SK-N-SH (cell line): ENCODE results near the gene STIM1. TPM values are rescaled to one million over a fixed set of nuclear protein-coding genes. Genes with fewer than 3 reads are reported as not detected.

Source experiments
- CTCF ChIA-PET: fragments of 300-600, 350-600 bp; formaldehyde crosslinking; extraction: SDS; loops from one replicate; lab custom pipeline; 2021; lab: Yijun Ruan, JAX
- POLR2A ChIA-PET: fragments of 350-600 bp; sonication (Branson Sonifier 250); formaldehyde crosslinking; extraction: SDS; loops from one replicate; lab custom pipeline; 2020; ENCODE audit warnings: antibody characterized with exemption, inconsistent platforms; lab: Yijun Ruan, JAX
- DNase-seq: peaks from one replicate; pipeline ENCODE4 v3.0.0; 2012
- H2AFZ ChIP-seq: fragments of 200-600 bp; sonication (generic); 2 replicates; pipeline ENCODE4 v1.8.1; 2016; ENCODE audit warnings: antibody characterized with exemption, mild to moderate bottlenecking, low read depth
- H3F3A ChIP-seq: fragments of 200-600 bp; sonication (generic); replicated peaks from 2 replicates; pipeline ENCODE3; 2016; ENCODE audit warnings: antibody characterized with exemption, mild to moderate bottlenecking; ENCODE audit not compliant: insufficient read depth
- H3K27ac ChIP-seq, 2 experiments: fragments of 200-500 bp in 1 of 2; fragments of 200-600 bp in 1 of 2; sonication (Bioruptor generic) in 1 of 2; sonication (generic), shearing (Covaris generic) in 1 of 2; 2 replicates each; pipeline versions ENCODE4 v1.5.1 to v1.6.1; 2014 to 2016; ENCODE audit warnings: low read depth in 2 of 2, inconsistent platforms in 1 of 2, low read length in 1 of 2, mild to moderate bottlenecking in 1 of 2, mixed read lengths in 1 of 2
- H3K27me3 ChIP-seq: fragments of 200-600 bp; sonication (generic), shearing (Covaris generic); 2 replicates; pipeline ENCODE4 v1.6.1; 2016; ENCODE audit warnings: mixed run types; ENCODE audit not compliant: insufficient read depth
- H3K36me3 ChIP-seq, 2 experiments: fragments of 200-500 bp in 1 of 2; fragments of 200-600 bp in 1 of 2; sonication (Bioruptor generic) in 1 of 2; sonication (generic) in 1 of 2; replicated peaks in 1 of 2; 2 replicates each; pipeline versions ENCODE3 to v1.5.1; 2014 to 2016; ENCODE audit warnings: low read length in 1 of 2, mild to moderate bottlenecking in 1 of 2; ENCODE audit not compliant: insufficient read depth in 2 of 2, control insufficient read depth in 1 of 2
- H3K4me1 ChIP-seq, 2 experiments: fragments of 200-500 bp in 1 of 2; fragments of 200-600 bp in 1 of 2; sonication (Bioruptor generic) in 1 of 2; sonication (generic), shearing (Covaris generic) in 1 of 2; 2 replicates each; pipeline versions ENCODE4 v1.5.1 to v1.6.1; 2014 to 2016; ENCODE audit warnings: low read depth in 1 of 2, low read length in 1 of 2, mixed run types in 1 of 2; ENCODE audit not compliant: insufficient read depth in 2 of 2, control insufficient read depth in 1 of 2
- H3K4me2 ChIP-seq: fragments of 200-600 bp; sonication (generic), shearing (Covaris generic); 2 replicates; pipeline ENCODE4 v1.6.1; 2017; ENCODE audit warnings: mixed run types
- H3K4me3 ChIP-seq, 2 experiments: fragments of 200-500 bp in 1 of 2; fragments of 200-600 bp in 1 of 2; sonication (Bioruptor generic) in 1 of 2; sonication (generic), shearing (Covaris generic) in 1 of 2; 2 replicates each; pipeline versions ENCODE4 v1.5.1 to v1.8.1; 2014 to 2016; ENCODE audit warnings: low read depth in 2 of 2, inconsistent platforms in 1 of 2, low read length in 1 of 2, mild to moderate bottlenecking in 1 of 2, mixed read lengths in 1 of 2, moderate library complexity in 1 of 2
- H3K79me2 ChIP-seq: fragments of 200-600 bp; sonication (generic); 2 replicates; pipeline ENCODE4 v1.8.1; 2017; ENCODE audit warnings: mild to moderate bottlenecking; ENCODE audit not compliant: insufficient read depth
- H3K9ac ChIP-seq: fragments of 200-600 bp; sonication (generic); 2 replicates; pipeline ENCODE4 v1.6.1; 2017; ENCODE audit warnings: mixed run types
- H3K9me2 ChIP-seq: fragments of 200-600 bp; sonication (generic); 2 replicates; pipeline ENCODE4 v1.6.1; 2017; ENCODE audit warnings: mixed run types
- H3K9me3 ChIP-seq: fragments of 200-600 bp; sonication (generic); 2 replicates; pipeline ENCODE4 v1.6.1; 2017; ENCODE audit warnings: mixed run types, mild to moderate bottlenecking, moderate library complexity
- H4K20me1 ChIP-seq: fragments of 200-600 bp; sonication (generic); 2 replicates; pipeline ENCODE4 v1.6.1; 2017; ENCODE audit warnings: mild to moderate bottlenecking, mixed run types; ENCODE audit not compliant: insufficient read depth
- CHD2 ChIP-seq: fragments of 150-350 bp; IDR thresholded peaks from 2 replicates; pipeline ENCODE4 v1.6.1; 2018; ENCODE audit warnings: low read length; ENCODE audit not compliant: partially characterized antibody
- ELF1 ChIP-seq: IDR thresholded peaks from 2 replicates; pipeline ENCODE4 v1.4.0; 2012
- EP300 ChIP-seq, 2 experiments: IDR thresholded peaks; 2 replicates each; pipeline versions ENCODE4 v1.4.0 to v1.6.1; 2012; ENCODE audit warnings: borderline replicate concordance in 1 of 2, low read depth in 1 of 2, low read length in 1 of 2
- FOXJ3 ChIP-seq: sonication (generic); formaldehyde crosslinking; IDR thresholded peaks from 2 replicates; pipeline ENCODE4 v1.5.1; 2020; ENCODE audit warnings: mild to moderate bottlenecking, missing genetic modification reagents
- FOXM1 ChIP-seq: IDR thresholded peaks from 2 replicates; pipeline ENCODE4 v1.4.0; 2012; ENCODE audit warnings: low read depth, mild to moderate bottlenecking
- GABPA ChIP-seq: IDR thresholded peaks from 2 replicates; pipeline ENCODE4 v1.4.0; 2012; ENCODE audit warnings: low read depth, mild to moderate bottlenecking
- MEF2A ChIP-seq: IDR thresholded peaks from 2 replicates; pipeline ENCODE4 v1.4.0; 2012; ENCODE audit warnings: low read depth, borderline replicate concordance
- MXI1 ChIP-seq: IDR thresholded peaks from 2 replicates; pipeline ENCODE4 v1.6.1; 2012; ENCODE audit warnings: mild to moderate bottlenecking, low read depth, low read length, improper control_type of control experiment
- POLR2AphosphoS5 ChIP-seq: IDR thresholded peaks from 2 replicates; pipeline ENCODE4 v1.6.1; 2012; ENCODE audit warnings: low read depth, low read length
- RAD21 ChIP-seq: IDR thresholded peaks from 2 replicates; pipeline ENCODE4 v1.6.1; 2012; ENCODE audit warnings: mild to moderate bottlenecking, low read length
- RCOR1 ChIP-seq: fragments of 150-350 bp; IDR thresholded peaks from 2 replicates; pipeline ENCODE4 v1.6.1; 2017; ENCODE audit warnings: antibody characterized with exemption, low read length
- RFX5 ChIP-seq: IDR thresholded peaks from 2 replicates; pipeline ENCODE4 v1.6.1; 2012; ENCODE audit warnings: mild to moderate bottlenecking, improper control_type of control experiment, low read length
- TCF12 ChIP-seq: IDR thresholded peaks from 2 replicates; pipeline ENCODE4 v1.4.0; 2012
- TEAD4 ChIP-seq: IDR thresholded peaks from 2 replicates; pipeline ENCODE4 v1.4.0; 2012; ENCODE audit warnings: mild to moderate bottlenecking, borderline replicate concordance; ENCODE audit not compliant: insufficient read depth
- ZBTB33 ChIP-seq: IDR thresholded peaks from 2 replicates; pipeline ENCODE4 v1.4.0; 2012; ENCODE audit warnings: low read depth, borderline replicate concordance
- WGBS: methylation state at CpG from one replicate; pipeline ENCODE4 v1.1.6; 2017; ENCODE audit warnings: low lambda C conversion rate; 5-methylcytosine and 5-hydroxymethylcytosine counted together
- polyA plus RNA-seq, 3 experiments: library from polyadenylated mRNA; depleted of rRNA; stranded (reverse); fragments of >200 nt; gene quantifications; 2 replicates each; pipeline ENCODE4 v1.2.3, GENCODE V29; 2012
- TF ChIP-seq, protein P1 (sequence below): IDR thresholded peaks from 2 replicates; pipeline ENCODE4 v1.6.1; 2012; ENCODE audit warnings: mild to moderate bottlenecking, low read depth, low read length, moderate library complexity
- TF ChIP-seq, protein P2 (sequence below): IDR thresholded peaks from 2 replicates; pipeline ENCODE4 v1.4.0; 2012; ENCODE audit warnings: low read depth

STIM1 gene
- polyA plus RNA-seq, 1 of the 3 experiments (the other 2 are of a cell fraction): 29.5 TPM

DNA sequence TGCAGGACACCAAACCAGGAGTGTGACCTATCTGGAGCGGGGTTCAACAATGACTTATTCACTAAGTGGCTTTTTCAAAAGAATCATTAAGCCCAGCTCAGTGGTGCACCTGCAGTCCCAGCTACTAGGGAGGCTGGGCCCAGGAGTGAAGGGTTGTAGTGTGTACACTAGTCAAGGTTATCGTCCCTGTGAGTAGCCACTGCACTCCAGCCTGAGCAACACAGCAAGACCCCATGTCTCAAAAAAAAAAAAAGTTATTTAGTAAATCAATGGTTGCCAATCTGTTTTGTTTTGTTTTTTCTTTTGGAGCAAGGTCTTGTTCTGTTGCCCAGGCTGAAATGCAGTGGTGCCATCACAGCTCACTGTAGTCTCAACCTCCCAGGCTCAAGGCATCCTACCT lies 22.6 kb upstream of the STIM1 start:
- ChIA-PET POLR2A (interaction anchor here (1.9 kb wide), 1 partner anchor 8 kb away, joined by 6 read pairs; the partner anchor contains the start of gene RHOG), CTCF (interaction anchor here (0.9 to 4.3 kb wide), 2 partner anchors 22 to 240 kb away, joined by 4 to 17 read pairs; no protein-coding TSS in a partner anchor)

More for the DNA sequence above, 22.6 kb upstream of the STIM1 start:
- H2AFZ ChIP-seq: no peak overlapping the region
- TF ChIP-seq CHD2: no peak
- TF ChIP-seq TCF12: no peak
- TF ChIP-seq, protein P1, sequence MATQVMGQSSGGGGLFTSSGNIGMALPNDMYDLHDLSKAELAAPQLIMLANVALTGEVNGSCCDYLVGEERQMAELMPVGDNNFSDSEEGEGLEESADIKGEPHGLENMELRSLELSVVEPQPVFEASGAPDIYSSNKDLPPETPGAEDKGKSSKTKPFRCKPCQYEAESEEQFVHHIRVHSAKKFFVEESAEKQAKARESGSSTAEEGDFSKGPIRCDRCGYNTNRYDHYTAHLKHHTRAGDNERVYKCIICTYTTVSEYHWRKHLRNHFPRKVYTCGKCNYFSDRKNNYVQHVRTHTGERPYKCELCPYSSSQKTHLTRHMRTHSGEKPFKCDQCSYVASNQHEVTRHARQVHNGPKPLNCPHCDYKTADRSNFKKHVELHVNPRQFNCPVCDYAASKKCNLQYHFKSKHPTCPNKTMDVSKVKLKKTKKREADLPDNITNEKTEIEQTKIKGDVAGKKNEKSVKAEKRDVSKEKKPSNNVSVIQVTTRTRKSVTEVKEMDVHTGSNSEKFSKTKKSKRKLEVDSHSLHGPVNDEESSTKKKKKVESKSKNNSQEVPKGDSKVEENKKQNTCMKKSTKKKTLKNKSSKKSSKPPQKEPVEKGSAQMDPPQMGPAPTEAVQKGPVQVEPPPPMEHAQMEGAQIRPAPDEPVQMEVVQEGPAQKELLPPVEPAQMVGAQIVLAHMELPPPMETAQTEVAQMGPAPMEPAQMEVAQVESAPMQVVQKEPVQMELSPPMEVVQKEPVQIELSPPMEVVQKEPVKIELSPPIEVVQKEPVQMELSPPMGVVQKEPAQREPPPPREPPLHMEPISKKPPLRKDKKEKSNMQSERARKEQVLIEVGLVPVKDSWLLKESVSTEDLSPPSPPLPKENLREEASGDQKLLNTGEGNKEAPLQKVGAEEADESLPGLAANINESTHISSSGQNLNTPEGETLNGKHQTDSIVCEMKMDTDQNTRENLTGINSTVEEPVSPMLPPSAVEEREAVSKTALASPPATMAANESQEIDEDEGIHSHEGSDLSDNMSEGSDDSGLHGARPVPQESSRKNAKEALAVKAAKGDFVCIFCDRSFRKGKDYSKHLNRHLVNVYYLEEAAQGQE: no peak
- TF ChIP-seq FOXJ3 (CRISPR knock-in tag): no peak
- no peak for TF ChIP-seq RAD21
- TF ChIP-seq EP300 (IDR thresholded peaks at IDR 0.05; ENCODE audit: borderline replicate concordance in 1 of 2, low read depth in 1 of 2, low read length in 1 of 2): no peak
- no peak for TF ChIP-seq TEAD4
- TF ChIP-seq RCOR1: no peak
- TF ChIP-seq RFX5: no peak
- TF ChIP-seq ELF1: no peak
- no peak for TF ChIP-seq MXI1
- no peak for TF ChIP-seq ZBTB33
- TF ChIP-seq, protein P2, sequence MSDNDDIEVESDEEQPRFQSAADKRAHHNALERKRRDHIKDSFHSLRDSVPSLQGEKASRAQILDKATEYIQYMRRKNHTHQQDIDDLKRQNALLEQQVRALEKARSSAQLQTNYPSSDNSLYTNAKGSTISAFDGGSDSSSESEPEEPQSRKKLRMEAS: no peak
- no peak for TF ChIP-seq GABPA
- TF ChIP-seq FOXM1: no peak
- no peak for TF ChIP-seq POLR2AphosphoS5
- no peak for TF ChIP-seq MEF2A
- TF ChIP-seq, all 33 proteins: peak for 0
- Histone ChIP-seq H3K9me3 (no peaks in the 10 kb centered on the region), H3K27ac (no peak overlapping the region), H3K36me3 (peaks cover 6 to 12% of the 10 kb centered on the region in 2 experiments), H3K9me2 (no peaks in the 10 kb centered on the region), H3K4me3 (no peak overlapping the region), H3K4me2 (no peak overlapping the region), H3F3A (peaks cover 7% of the 10 kb centered on the region), H3K9ac (no peak overlapping the region), H4K20me1 (peaks cover 91% of the 10 kb centered on the region), H3K27me3 (no peaks in the 10 kb centered on the region), H3K79me2 (peaks cover 91% of the 10 kb centered on the region), H3K4me1 (peaks cover 0 to 7% of the 10 kb centered on the region in 2 experiments; a peak in 1 of 4 replicates)
- DNase-seq: no peak
- 100% methylated on average over 2 of the region's 2 CpGs for WGBS
